Urothelium cell line (cell line): Measurements from ENCODE around the gene C1QTNF1.
"Not testable (repeated sequence)": the region's sequence is repeated elsewhere in the genome, so short reads cannot be mapped to it uniquely, and the experiment has no call there.

Experiments used
- DNase-seq: peaks from one replicate; pipeline ENCODE4 v3.0.0; 2011; ENCODE audit warnings: low spot score, mixed read lengths
- FAIRE-seq: peaks from 2 replicates; lab custom pipeline; 2011; peaks lifted over from hg19 to GRCh38; lab: Jason Lieb, UNC

The C1QTNF1 gene

GRCh38 chr17:79020631-79021301 lies 3.2 kb upstream of the C1QTNF1 start:
- FAIRE-seq (no peak), DNase-seq (no peak)

- not testable (repeated sequence) for FAIRE-seq, DNase-seq
These were observed 2.0 kb upstream of the C1QTNF1 start for GRCh38 chr17:79021929-79022328.

- FAIRE-seq (no peak), DNase-seq (no peak)
These were observed 1.4 kb upstream of the C1QTNF1 start for GRCh38 chr17:79022507-79022991.

- FAIRE-seq (no peak), DNase-seq (no peak)
These were observed 726 bp upstream of the C1QTNF1 start for GRCh38 chr17:79023180-79023705.

- FAIRE-seq (no peak), DNase-seq (no peak)
These were observed 1.1 kb downstream of the C1QTNF1 start for GRCh38 chr17:79024901-79025737.

- DNase-seq = peak; percentile 86
These were observed 2.7 kb downstream of the C1QTNF1 start for GRCh38 chr17:79026376-79027273.

GRCh38 chr17:79027274-79027924 lies 3.4 kb downstream of the C1QTNF1 start:
- DNase-seq (peak; percentile 55), FAIRE-seq (peak; percentile 42)

More at GRCh38 chr17:79026376-79027273, 2.7 kb downstream of the C1QTNF1 start:
- FAIRE-seq = peak; percentile 72

- DNase-seq (peak; percentile 60), FAIRE-seq (peak; percentile 73)
These were observed 4.0 kb downstream of the C1QTNF1 start for GRCh38 chr17:79027925-79028491.

GRCh38 chr17:79028496-79029326 lies 4.7 kb downstream of the C1QTNF1 start:
- DNase-seq = no peak

GRCh38 chr17:79029327-79030009 lies 5.5 kb downstream of the C1QTNF1 start:
- FAIRE-seq (no peak), DNase-seq (no peak)

More at GRCh38 chr17:79028496-79029326, 4.7 kb downstream of the C1QTNF1 start:
- FAIRE-seq = no peak

GRCh38 chr17:79030636-79031035 lies 6.7 kb downstream of the C1QTNF1 start:
- DNase-seq, FAIRE-seq: not testable (repeated sequence)

- FAIRE-seq = no peak
- no peak for DNase-seq
These were observed 8.3 kb downstream of the C1QTNF1 start for GRCh38 chr17:79031996-79032875.

GRCh38 chr17:79033046-79033616 lies 9.2 kb downstream of the C1QTNF1 start:
- FAIRE-seq = peak; percentile 71
- DNase-seq = no peak

GRCh38 chr17:79033741-79034501 lies 10.0 kb downstream of the C1QTNF1 start:
- DNase-seq = no peak
- FAIRE-seq = no peak

- FAIRE-seq (no peak), DNase-seq (no peak)
These were observed 11.0 kb downstream of the C1QTNF1 start for GRCh38 chr17:79034931-79035485.

- no peak for FAIRE-seq
- no peak for DNase-seq
These were observed 11.7 kb downstream of the C1QTNF1 start for GRCh38 chr17:79035686-79036085.
